Measurements from ENCODE around the gene CHMP2A. TPM values are rescaled to one million over a fixed set of nuclear protein-coding genes. Genes with fewer than 3 reads are reported as not detected.

The CHMP2A gene
- total RNA-seq, 1 experiment from 2014 or later, result 191 TPM

DNA sequence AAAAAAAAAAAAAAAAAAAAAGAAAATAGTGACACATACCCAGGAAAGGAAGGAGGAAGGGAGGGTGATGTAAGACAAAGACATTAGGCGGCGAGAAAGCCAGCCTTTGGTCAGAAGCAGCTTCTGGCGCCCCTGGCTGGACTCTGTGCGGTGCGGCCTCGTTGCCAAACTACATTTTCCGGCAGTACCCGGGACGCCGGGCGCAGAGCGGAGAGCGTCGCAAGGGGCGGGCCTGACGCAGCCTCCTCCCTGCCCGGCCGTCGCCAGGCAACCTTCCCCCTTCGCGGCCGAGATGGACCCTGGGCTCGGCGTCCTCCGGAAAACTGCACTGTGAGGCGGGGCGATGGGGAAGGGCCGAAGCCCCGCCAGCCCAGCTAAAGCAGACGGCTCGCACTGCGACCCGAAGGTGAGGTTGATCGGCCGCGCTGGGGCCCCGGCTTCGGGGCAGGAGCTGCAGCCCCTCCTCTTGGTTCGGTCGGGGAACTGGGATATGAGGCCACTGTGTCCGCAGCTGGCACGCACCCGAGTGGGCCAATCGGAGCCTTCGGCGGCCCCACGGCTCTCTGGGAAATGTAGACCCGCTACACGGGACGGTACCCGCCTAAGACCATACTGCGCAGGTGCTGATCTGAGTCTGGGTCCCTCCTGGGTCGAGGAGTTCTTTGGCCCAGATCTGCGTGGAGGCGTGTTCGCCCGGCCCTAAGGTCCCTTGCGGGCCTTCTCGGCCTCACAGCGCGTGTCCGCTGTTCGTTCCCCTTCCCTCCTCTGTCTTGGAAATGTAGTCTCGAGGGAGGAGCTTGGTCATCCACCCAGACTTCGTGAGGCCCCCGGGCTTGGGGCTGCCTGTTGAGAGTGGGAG is 20.5 kb upstream of the CHMP2A start:
- DNase-seq (ENCODE audit: low read depth, low spot score) (peak; percentile 74), ATAC-seq (peak; percentile 78)
- Histone ChIP-seq H3K27me3 (ENCODE audit: control insufficient read depth, insufficient read depth, low read length) (no peaks in the 10 kb centered on the region), H3K4me1 (ENCODE audit: control insufficient read depth, insufficient read depth, low read length) (peaks cover 7% of the 10 kb centered on the region), H3K36me3 (ENCODE audit: control insufficient read depth, insufficient read depth, low read length) (no peaks in the 10 kb centered on the region), H3K27ac (ENCODE audit: low read length) (peak overlapping the region; percentile 90), H3K9me3 (ENCODE audit: control insufficient read depth, insufficient read depth, low read depth, low read length) (no peaks in the 10 kb centered on the region), H3K4me3 (ENCODE audit: low read depth in 2 of 2, low read length in 2 of 2) (peak overlapping the region; percentile 64 to 89)
- intact Hi-C loops (cut with micrococcal nuclease; ENCODE audit: unreplicated experiment), result no loop called here
- in situ Hi-C loops (cut with HindIII; ENCODE audit: low pct_unique_long_range_greater_than_20kb, low sequenced_read_pairs), result no loop called here
- BruUV-seq (replicated peaks), result TSS peak; percentile 68
- TF ChIP-seq, protein P1, sequence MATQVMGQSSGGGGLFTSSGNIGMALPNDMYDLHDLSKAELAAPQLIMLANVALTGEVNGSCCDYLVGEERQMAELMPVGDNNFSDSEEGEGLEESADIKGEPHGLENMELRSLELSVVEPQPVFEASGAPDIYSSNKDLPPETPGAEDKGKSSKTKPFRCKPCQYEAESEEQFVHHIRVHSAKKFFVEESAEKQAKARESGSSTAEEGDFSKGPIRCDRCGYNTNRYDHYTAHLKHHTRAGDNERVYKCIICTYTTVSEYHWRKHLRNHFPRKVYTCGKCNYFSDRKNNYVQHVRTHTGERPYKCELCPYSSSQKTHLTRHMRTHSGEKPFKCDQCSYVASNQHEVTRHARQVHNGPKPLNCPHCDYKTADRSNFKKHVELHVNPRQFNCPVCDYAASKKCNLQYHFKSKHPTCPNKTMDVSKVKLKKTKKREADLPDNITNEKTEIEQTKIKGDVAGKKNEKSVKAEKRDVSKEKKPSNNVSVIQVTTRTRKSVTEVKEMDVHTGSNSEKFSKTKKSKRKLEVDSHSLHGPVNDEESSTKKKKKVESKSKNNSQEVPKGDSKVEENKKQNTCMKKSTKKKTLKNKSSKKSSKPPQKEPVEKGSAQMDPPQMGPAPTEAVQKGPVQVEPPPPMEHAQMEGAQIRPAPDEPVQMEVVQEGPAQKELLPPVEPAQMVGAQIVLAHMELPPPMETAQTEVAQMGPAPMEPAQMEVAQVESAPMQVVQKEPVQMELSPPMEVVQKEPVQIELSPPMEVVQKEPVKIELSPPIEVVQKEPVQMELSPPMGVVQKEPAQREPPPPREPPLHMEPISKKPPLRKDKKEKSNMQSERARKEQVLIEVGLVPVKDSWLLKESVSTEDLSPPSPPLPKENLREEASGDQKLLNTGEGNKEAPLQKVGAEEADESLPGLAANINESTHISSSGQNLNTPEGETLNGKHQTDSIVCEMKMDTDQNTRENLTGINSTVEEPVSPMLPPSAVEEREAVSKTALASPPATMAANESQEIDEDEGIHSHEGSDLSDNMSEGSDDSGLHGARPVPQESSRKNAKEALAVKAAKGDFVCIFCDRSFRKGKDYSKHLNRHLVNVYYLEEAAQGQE (IDR thresholded peaks at IDR 0.05; ENCODE audit: insufficient read depth in 1 of 2, low read depth in 2 of 2, low read length in 1 of 2), result peak in 1 of 2 experiments; percentile 50; a peak in 1 of 4 replicates
- TF ChIP-seq CTCF (IDR thresholded peaks at IDR 0.05) (no peak), TCF7L2 (IDR thresholded peaks at IDR 0.05; ENCODE audit: low read depth, low read length) (no peak; the same call in 1 of the 2 replicates), POLR2AphosphoS5 (IDR thresholded peaks at IDR 0.05; ENCODE audit: low read depth, low read length) (peak; percentile 97), SIN3A (IDR thresholded peaks at IDR 0.05; ENCODE audit: borderline replicate concordance, insufficient read depth, low read depth, low read length) (peak; percentile 62; the same call in 1 of the 2 replicates)
- POLR2A ChIA-PET, result interaction anchor here (0.6 to 1.3 kb wide), 6 partner anchors 16 to 354 kb away, joined by 3 to 8 read pairs (median 4); no protein-coding TSS in a partner anchor
- CTCF ChIA-PET, result interaction anchor here (0.7 to 0.9 kb wide), 2 partner anchors 9 to 21 kb away, joined by 4 to 5 read pairs; no protein-coding TSS in a partner anchor

GRCh38 chr19:58573658-58574164 is 18.8 kb upstream of the CHMP2A start:
- in situ Hi-C loops (cut with HindIII; ENCODE audit: low pct_unique_long_range_greater_than_20kb, low sequenced_read_pairs), result no loop called here
- peak overlapping the region; percentile 64 to 89 for H3K4me3 ChIP-seq (ENCODE audit: low read depth in 2 of 2, low read length in 2 of 2)
- ChIA-PET POLR2A (interaction anchor here (0.6 to 0.7 kb wide), 2 partner anchors 17 to 36 kb away, joined by 7 read pairs; no protein-coding TSS in a partner anchor), CTCF (no interaction called here)
- H3K36me3 ChIP-seq (ENCODE audit: control insufficient read depth, insufficient read depth, low read length), result no peaks in the 10 kb centered on the region
- no peaks in the 10 kb centered on the region for H3K9me3 ChIP-seq (ENCODE audit: control insufficient read depth, insufficient read depth, low read depth, low read length)
- TF ChIP-seq CTCF (IDR thresholded peaks at IDR 0.05) (no peak), TCF7L2 (IDR thresholded peaks at IDR 0.05; ENCODE audit: low read depth, low read length) (no peak), SIN3A (IDR thresholded peaks at IDR 0.05; ENCODE audit: borderline replicate concordance, insufficient read depth, low read depth, low read length) (no peak; the same call in 1 of the 2 replicates), POLR2AphosphoS5 (IDR thresholded peaks at IDR 0.05; ENCODE audit: low read depth, low read length) (no peak)
- TF ChIP-seq, protein P1 (IDR thresholded peaks at IDR 0.05; ENCODE audit: insufficient read depth in 1 of 2, low read depth in 2 of 2, low read length in 1 of 2), result no peak
- DNase-seq (ENCODE audit: low read depth, low spot score) (no peak), ATAC-seq (no peak)
- peak overlapping the region; percentile 90 for H3K27ac ChIP-seq (ENCODE audit: low read length)
- TSS peak; percentile 79 for BruUV-seq (replicated peaks)
- no peaks in the 10 kb centered on the region for H3K27me3 ChIP-seq (ENCODE audit: control insufficient read depth, insufficient read depth, low read length)
- intact Hi-C loops (cut with micrococcal nuclease; ENCODE audit: unreplicated experiment), result no loop called here
- H3K4me1 ChIP-seq (ENCODE audit: control insufficient read depth, insufficient read depth, low read length), result peaks cover 7% of the 10 kb centered on the region
